AG08396 (cell line): ENCODE measurements around the gene BTBD9.
A peak's percentile ranks its signal among the peaks of the same experiment; 100 is the strongest.
"Not testable (repeated sequence)": the region's sequence is repeated elsewhere in the genome, so short reads cannot be mapped to it uniquely, and the experiment has no call there.

ENCODE experiments used
- DNase-seq: peaks from one replicate; pipeline ENCODE4 v3.0.0; 2012; ENCODE audit warnings: low spot score, mixed read lengths

The BTBD9 gene

GRCh38 chr6:38648629-38649028 lies 8.9 kb upstream of the BTBD9 start:
- DNase-seq = no peak

- DNase-seq = no peak
These were observed 6.6 kb upstream of the BTBD9 start for GRCh38 chr6:38646166-38646878.

GRCh38 chr6:38644951-38645350 lies 5.2 kb upstream of the BTBD9 start:
- no peak for DNase-seq

GRCh38 chr6:38640216-38640909 lies 634 bp upstream of the BTBD9 start:
- DNase-seq = peak; percentile 78

- peak; percentile 57 for DNase-seq
These were observed 710 bp downstream of the BTBD9 start for GRCh38 chr6:38638941-38639497.

- DNase-seq = no peak
These were observed 2.0 kb downstream of the BTBD9 start for GRCh38 chr6:38637756-38638155.

- DNase-seq = no peak
These were observed 3.7 kb downstream of the BTBD9 start for GRCh38 chr6:38636027-38636426.

- DNase-seq = no peak
These were observed 5.2 kb downstream of the BTBD9 start for GRCh38 chr6:38634518-38634917.

- DNase-seq = no peak
These were observed 7.2 kb downstream of the BTBD9 start for GRCh38 chr6:38632490-38632889.

GRCh38 chr6:38631186-38631783 lies 8.4 kb downstream of the BTBD9 start:
- no peak for DNase-seq

GRCh38 chr6:38625217-38625616 lies 14.5 kb downstream of the BTBD9 start:
- no peak for DNase-seq

- not testable (repeated sequence) for DNase-seq
These were observed 20.4 kb downstream of the BTBD9 start for GRCh38 chr6:38619342-38619741.

- not testable (repeated sequence) for DNase-seq
These were observed 21.4 kb downstream of the BTBD9 start for GRCh38 chr6:38618301-38618700.

GRCh38 chr6:38617856-38618255 lies 21.9 kb downstream of the BTBD9 start:
- no peak for DNase-seq

GRCh38 chr6:38612143-38612965 lies 27.4 kb downstream of the BTBD9 start:
- peak; percentile 32 for DNase-seq

- DNase-seq = no peak
These were observed 29.6 kb downstream of the BTBD9 start for GRCh38 chr6:38610050-38610625.

- no peak for DNase-seq
These were observed 35.0 kb downstream of the BTBD9 start for GRCh38 chr6:38604700-38605099.

GRCh38 chr6:38603966-38604365 lies 35.8 kb downstream of the BTBD9 start:
- DNase-seq = peak; percentile 16

- DNase-seq = no peak
These were observed 36.2 kb downstream of the BTBD9 start for GRCh38 chr6:38603496-38603895.

GRCh38 chr6:38599966-38600550 lies 39.7 kb downstream of the BTBD9 start:
- no peak for DNase-seq

- no peak for DNase-seq
These were observed 40.5 kb downstream of the BTBD9 start for GRCh38 chr6:38599261-38599660.
